ENCODE measurements around the gene ZNF438.

The ZNF438 gene

GRCh38 chr10:31014161-31014875, 17.3 kb downstream of the ZNF438 start:
- H3K4me3 ChIP-seq (ENCODE audit: low read depth, low read length), result no peak overlapping the region
- no peak for TF ChIP-seq CTCF (IDR thresholded peaks at IDR 0.05; ENCODE audit: insufficient read depth, low read depth, low read length, missing control alignments)
- DNase-seq (ENCODE audit: low read depth), result no peak

- H3K4me3 ChIP-seq (ENCODE audit: low read depth, low read length), result no peak overlapping the region
- no peak for DNase-seq (ENCODE audit: low read depth)
- no peak for TF ChIP-seq CTCF (IDR thresholded peaks at IDR 0.05; ENCODE audit: insufficient read depth, low read depth, low read length, missing control alignments)
Observed at GRCh38 chr10:31013331-31013730, 18.3 kb downstream of the ZNF438 start.

- TF ChIP-seq CTCF (IDR thresholded peaks at IDR 0.05; ENCODE audit: insufficient read depth, low read depth, low read length, missing control alignments), result no peak
- no peak for DNase-seq (ENCODE audit: low read depth)
- no peak overlapping the region for H3K4me3 ChIP-seq (ENCODE audit: low read depth, low read length)
Observed at GRCh38 chr10:31011665-31012022, 20.0 kb downstream of the ZNF438 start.

- no peak for DNase-seq (ENCODE audit: low read depth)
- H3K4me3 ChIP-seq (ENCODE audit: low read depth, low read length), result no peak overlapping the region
- TF ChIP-seq CTCF (IDR thresholded peaks at IDR 0.05; ENCODE audit: insufficient read depth, low read depth, low read length, missing control alignments), result no peak
Observed at GRCh38 chr10:31011017-31011664, 20.5 kb downstream of the ZNF438 start.

- no peak for DNase-seq (ENCODE audit: low read depth)
- H3K4me3 ChIP-seq (ENCODE audit: low read depth, low read length), result no peak overlapping the region
- no peak for TF ChIP-seq CTCF (IDR thresholded peaks at IDR 0.05; ENCODE audit: insufficient read depth, low read depth, low read length, missing control alignments)
Observed at GRCh38 chr10:31010062-31010461, 21.6 kb downstream of the ZNF438 start.

GRCh38 chr10:31005895-31006294, 25.8 kb downstream of the ZNF438 start:
- H3K4me3 ChIP-seq (ENCODE audit: low read depth, low read length), result no peak overlapping the region
- TF ChIP-seq CTCF (IDR thresholded peaks at IDR 0.05; ENCODE audit: insufficient read depth, low read depth, low read length, missing control alignments), result no peak
- DNase-seq (ENCODE audit: low read depth), result no peak

Measured in GM12865 (cell line).